SK-N-SH treated with all-trans-retinoic acid at 6 μM for 48 hours (cell line): ENCODE data around the gene S100Z.

Experiments used
- CREB5 ChIP-seq: fragments of 250-450 bp; sonication (Bioruptor Pico); IDR thresholded peaks from 2 replicates; pipeline ENCODE4 v1.5.1; 2020; ENCODE audit warnings: low read depth, mild to moderate bottlenecking, moderate library complexity
- CSDC2 ChIP-seq: fragments of 250-450 bp; sonication (Bioruptor Pico); IDR thresholded peaks from 2 replicates; pipeline ENCODE4 v1.5.0; 2020; ENCODE audit warnings: mild to moderate bottlenecking, moderate library complexity
- PATZ1 ChIP-seq: fragments of 250-450 bp; sonication (Bioruptor Pico); IDR thresholded peaks from 2 replicates; pipeline ENCODE4 v1.8.0; 2020; ENCODE audit warnings: mild to moderate bottlenecking, moderate library complexity, borderline replicate concordance
- SNAI2 ChIP-seq: fragments of 250-450 bp; sonication (Bioruptor Pico); IDR thresholded peaks from 2 replicates; pipeline ENCODE4 v1.5.0; 2020; ENCODE audit warnings: mild to moderate bottlenecking, moderate library complexity
- TCF4 ChIP-seq: fragments of 250-450 bp; sonication (Bioruptor Pico); IDR thresholded peaks from 2 replicates; pipeline ENCODE4 v1.8.0; 2021; ENCODE audit warnings: mild to moderate bottlenecking, moderate library complexity, borderline replicate concordance
- ZFP3 ChIP-seq: fragments of 250-450 bp; sonication (Bioruptor Pico); IDR thresholded peaks from 2 replicates; pipeline ENCODE4 v1.5.0; 2020; ENCODE audit warnings: mild to moderate bottlenecking, moderate library complexity
- ZNF565 ChIP-seq: fragments of 450-650 bp; formaldehyde crosslinking; conservative IDR thresholded peaks from 2 replicates; pipeline ENCODE4 v1.5.0; 2020; ENCODE audit warnings: low read depth, mild to moderate bottlenecking, moderate library complexity

GRCh38 chr5:76800579-76800978 is 49.2 kb upstream of the S100Z start:
- no peak for TF ChIP-seq ZFP3 (CRISPR knock-in tag)
- TF ChIP-seq ZNF565 (CRISPR knock-in tag) = no peak
- TF ChIP-seq CSDC2 (CRISPR knock-in tag) = no peak
- TF ChIP-seq CREB5 (CRISPR knock-in tag) = no peak
- TF ChIP-seq SNAI2 (CRISPR knock-in tag) = no peak
- TF ChIP-seq TCF4 (CRISPR knock-in tag) = no peak
- no peak for TF ChIP-seq PATZ1 (CRISPR knock-in tag)
